Mesenchymal stem cell (in vitro differentiated cells and primary cell): Measurements from ENCODE around the gene PIK3R2.

Experiments
- DNase-seq: peaks from one replicate; pipeline ENCODE4 v3.0.0-alpha.2; 2013
- H2AFZ ChIP-seq: one replicate; pipeline ENCODE4 v1.6.1; 2013; ENCODE audit warnings: low read depth, mild to moderate bottlenecking, control low read depth, inconsistent platforms, low read length, moderate library complexity
- H2AK5ac ChIP-seq: 2 replicates; pipeline ENCODE4 v1.6.1; 2013; ENCODE audit warnings: low read length, moderate library complexity, mild to moderate bottlenecking, inconsistent platforms; ENCODE audit not compliant: severe bottlenecking
- H2BK120ac ChIP-seq: one replicate; pipeline ENCODE4 v1.6.1; 2013; ENCODE audit warnings: low read depth, mild to moderate bottlenecking, inconsistent platforms, low read length, moderate library complexity
- H2BK12ac ChIP-seq, 2 experiments: one replicate each; pipeline ENCODE4 v1.6.1; 2013; ENCODE audit warnings: inconsistent platforms in 2 of 2, low read length in 2 of 2, mild to moderate bottlenecking in 2 of 2, moderate library complexity in 2 of 2, control low read depth in 1 of 2
- H2BK15ac ChIP-seq: one replicate; pipeline ENCODE4 v1.6.1; 2013; ENCODE audit warnings: mild to moderate bottlenecking, low read depth, inconsistent platforms; ENCODE audit not compliant: poor library complexity, severe bottlenecking
- H2BK5ac ChIP-seq: 2 replicates; pipeline ENCODE4 v1.6.1; 2013; ENCODE audit warnings: low read depth, mild to moderate bottlenecking, low read length, control low read depth, inconsistent platforms; ENCODE audit not compliant: poor library complexity, severe bottlenecking
- H3K14ac ChIP-seq, 2 experiments: one replicate each; pipeline ENCODE4 v1.6.1; 2013; ENCODE audit warnings: inconsistent platforms in 2 of 2, low read length in 2 of 2, control low read depth in 1 of 2, mild to moderate bottlenecking in 1 of 2, moderate library complexity in 1 of 2
- H3K18ac ChIP-seq, 2 experiments: one replicate each; pipeline ENCODE4 v1.6.1; 2013; ENCODE audit warnings: inconsistent platforms in 2 of 2, low read length in 2 of 2, control low read depth in 1 of 2, low read depth in 1 of 2, mild to moderate bottlenecking in 1 of 2
- H3K23ac ChIP-seq, 2 experiments: one replicate each; pipeline ENCODE4 v1.6.1; 2013; ENCODE audit warnings: inconsistent platforms in 2 of 2, low read length in 2 of 2, mild to moderate bottlenecking in 2 of 2, moderate library complexity in 2 of 2, control low read depth in 1 of 2
- H3K27ac ChIP-seq: 2 replicates; pipeline ENCODE4 v1.5.1; 2013; ENCODE audit warnings: mild to moderate bottlenecking, moderate library complexity, low read length, control low read depth, inconsistent platforms; ENCODE audit not compliant: poor library complexity, severe bottlenecking
- H3K27me3 ChIP-seq, 2 experiments: 2 replicates each; pipeline versions ENCODE4 v1.6.1 to v1.7.0; 2013; ENCODE audit warnings: low read length in 2 of 2, mild to moderate bottlenecking in 2 of 2, moderate library complexity in 2 of 2, control low read depth in 1 of 2, inconsistent platforms in 1 of 2; ENCODE audit not compliant: control insufficient read depth in 1 of 2, insufficient read depth in 1 of 2
- H3K36me3 ChIP-seq, 2 experiments: 2 replicates each; pipeline versions ENCODE4 v1.6.1 to v1.7.0; 2013; ENCODE audit warnings: low read length in 2 of 2, control low read depth in 1 of 2, inconsistent platforms in 1 of 2, low read depth in 1 of 2, mild to moderate bottlenecking in 1 of 2; ENCODE audit not compliant: insufficient read depth in 2 of 2, control insufficient read depth in 1 of 2
- H3K4ac ChIP-seq, 2 experiments: one replicate each; pipeline ENCODE4 v1.6.1; 2013; ENCODE audit warnings: inconsistent platforms in 2 of 2, low read length in 2 of 2, mild to moderate bottlenecking in 2 of 2, moderate library complexity in 2 of 2, control low read depth in 1 of 2, low read depth in 1 of 2
- H3K4me1 ChIP-seq: 2 replicates; pipeline ENCODE4 v1.6.1; 2013; ENCODE audit warnings: low read depth, low read length, control low read depth; ENCODE audit not compliant: control insufficient read depth, insufficient read depth
- H3K4me2 ChIP-seq: 2 replicates; pipeline ENCODE4 v1.6.1; 2013; ENCODE audit warnings: low read length, mild to moderate bottlenecking, inconsistent platforms; ENCODE audit not compliant: poor library complexity, severe bottlenecking
- H3K4me3 ChIP-seq, 2 experiments: 2 replicates each; pipeline versions ENCODE4 v1.5.1 to v1.7.0; 2013; ENCODE audit warnings: low read length in 2 of 2, mild to moderate bottlenecking in 2 of 2, control low read depth in 1 of 2, low read depth in 1 of 2; ENCODE audit not compliant: insufficient read depth in 1 of 2
- H3K79me1 ChIP-seq: replicated peaks from 2 replicates; pipeline ENCODE4 v1.6.1; 2013; ENCODE audit warnings: mild to moderate bottlenecking, control low read depth, low read length, inconsistent platforms; ENCODE audit not compliant: poor library complexity, severe bottlenecking
- H3K9ac ChIP-seq: 2 replicates; pipeline ENCODE4 v1.7.0; 2013; ENCODE audit warnings: mild to moderate bottlenecking, low read length, moderate library complexity
- H3K9me3 ChIP-seq: 2 replicates; pipeline ENCODE4 v1.7.0; 2013; ENCODE audit warnings: mild to moderate bottlenecking, low read length; ENCODE audit not compliant: control insufficient read depth
- H4K8ac ChIP-seq: one replicate; pipeline ENCODE4 v1.6.1; 2013; ENCODE audit warnings: inconsistent platforms, mild to moderate bottlenecking, low read length, moderate library complexity
- H4K91ac ChIP-seq: one replicate; pipeline ENCODE4 v1.6.1; 2013; ENCODE audit warnings: mild to moderate bottlenecking, low read length, inconsistent platforms
- WGBS: methylation state at CpG from one replicate; pipeline ENCODE4 v1.1.7; 2013; ENCODE audit warnings: mixed read lengths; 5-methylcytosine and 5-hydroxymethylcytosine counted together

The PIK3R2 gene

DNA sequence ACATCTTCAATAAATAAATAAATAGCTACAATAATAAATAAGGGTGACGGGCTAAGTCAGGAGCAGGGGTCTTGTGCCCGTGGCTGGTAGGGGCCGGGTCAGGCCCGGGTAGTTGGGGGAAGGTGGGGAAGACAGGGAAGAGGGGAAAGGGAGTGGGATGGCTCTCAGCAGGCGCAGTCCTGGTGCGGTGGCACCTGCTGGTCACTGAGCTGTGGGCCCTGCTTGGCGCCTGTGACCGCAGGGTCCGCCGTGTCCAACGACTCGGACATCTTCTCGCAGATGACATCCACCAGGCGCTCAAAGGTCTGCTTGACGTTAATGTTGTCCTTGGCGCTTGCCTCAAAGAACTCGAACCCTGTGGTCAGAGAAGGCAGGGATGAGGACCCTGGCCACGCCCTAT lies 44.3 kb downstream of the PIK3R2 start:
- Histone ChIP-seq H2BK15ac (no peak overlapping the region), H3K36me3 (peaks cover 47 to 49% of the 10 kb centered on the region in 2 experiments), H2BK12ac (no peak overlapping the region), H2BK120ac (no peak overlapping the region), H3K9ac (no peak overlapping the region), H3K79me1 (peaks cover 14% of the 10 kb centered on the region), H3K4ac (no peak overlapping the region), H3K4me3 (no peak overlapping the region), H3K9me3 (no peaks in the 10 kb centered on the region), H2AFZ (no peak overlapping the region), H3K23ac (no peak overlapping the region), H3K14ac (no peak overlapping the region), H3K18ac (no peak overlapping the region), H4K91ac (no peak overlapping the region), H2AK5ac (no peak overlapping the region), H3K27ac (no peak overlapping the region), H2BK5ac (no peak overlapping the region), H4K8ac (no peak overlapping the region), H3K4me2 (no peak overlapping the region), H3K4me1 (peaks cover 17% of the 10 kb centered on the region), H3K27me3 (no peaks in the 10 kb centered on the region)
- WGBS: 94% methylated on average over 18 of the region's 18 CpGs
- no peak for DNase-seq

DNA sequence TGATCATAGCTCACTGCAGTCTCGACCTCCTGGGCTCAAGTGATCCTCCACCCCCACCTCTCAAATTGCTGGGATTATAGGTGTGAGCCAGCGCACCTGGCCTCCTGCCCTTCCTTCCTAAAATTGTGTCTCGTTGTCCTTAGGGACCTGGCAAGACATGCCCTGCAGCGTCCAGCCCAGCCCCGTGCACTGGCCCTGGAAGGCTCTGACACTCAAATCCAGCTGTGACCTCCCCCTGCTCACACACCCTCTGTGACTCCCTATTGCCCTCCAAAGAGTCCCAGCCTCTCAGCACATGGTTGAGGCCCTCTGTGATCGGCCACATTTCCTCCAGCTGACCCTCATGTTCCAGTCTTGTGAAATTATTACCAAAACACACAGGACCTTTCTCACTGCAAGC lies 45.0 kb downstream of the PIK3R2 start:
- H3K4me3 ChIP-seq: no peak overlapping the region
- no peak overlapping the region for H3K4ac ChIP-seq
- H3K27me3 ChIP-seq: no peaks in the 10 kb centered on the region
- no peak overlapping the region for H3K14ac ChIP-seq
- no peak overlapping the region for H3K23ac ChIP-seq
- peaks cover 18% of the 10 kb centered on the region for H3K4me1 ChIP-seq
- H3K9ac ChIP-seq: no peak overlapping the region
- H4K8ac ChIP-seq: no peak overlapping the region
- H2BK12ac ChIP-seq: no peak overlapping the region
- H2BK120ac ChIP-seq: no peak overlapping the region
- H3K79me1 ChIP-seq: peaks cover 17% of the 10 kb centered on the region
- H2BK5ac ChIP-seq: no peak overlapping the region
- H3K27ac ChIP-seq: no peak overlapping the region
- no peaks in the 10 kb centered on the region for H3K9me3 ChIP-seq
- 85% methylated on average over 6 of the region's 6 CpGs for WGBS
- DNase-seq: no peak
- H3K18ac ChIP-seq: no peak overlapping the region
- no peak overlapping the region for H3K4me2 ChIP-seq
- no peak overlapping the region for H4K91ac ChIP-seq
- no peak overlapping the region for H2AFZ ChIP-seq
- H2AK5ac ChIP-seq: no peak overlapping the region
- peaks cover 48 to 52% of the 10 kb centered on the region in 2 experiments for H3K36me3 ChIP-seq
- no peak overlapping the region for H2BK15ac ChIP-seq

DNA sequence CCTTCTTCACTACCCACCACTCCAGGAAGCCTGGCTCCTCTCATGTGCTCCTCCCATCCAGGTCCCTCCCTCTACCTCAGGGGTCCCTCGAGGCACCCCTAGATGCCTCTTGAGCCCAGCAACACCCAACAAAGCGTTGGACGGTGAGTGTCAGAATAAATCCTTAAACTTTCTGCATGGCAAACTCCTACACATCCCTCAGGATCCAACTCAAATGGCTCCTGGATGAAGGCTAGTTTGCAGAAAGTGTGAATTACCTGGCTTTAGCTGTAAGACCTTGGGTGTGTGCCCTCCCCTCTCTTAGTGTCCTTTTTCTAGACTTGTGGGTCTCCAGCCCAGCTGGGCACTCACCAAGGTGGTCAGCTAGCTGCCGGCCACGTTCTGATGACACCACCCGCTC lies 45.4 kb downstream of the PIK3R2 start:
- Histone ChIP-seq H3K27me3 (no peaks in the 10 kb centered on the region), H3K4me3 (no peak overlapping the region), H4K91ac (no peak overlapping the region), H3K79me1 (peaks cover 21% of the 10 kb centered on the region), H3K27ac (no peak overlapping the region), H3K14ac (no peak overlapping the region), H3K36me3 (peaks cover 48 to 52% of the 10 kb centered on the region in 2 experiments), H2BK120ac (no peak overlapping the region), H3K9ac (no peak overlapping the region), H2BK15ac (no peak overlapping the region), H3K23ac (no peak overlapping the region), H2BK12ac (no peak overlapping the region), H3K18ac (no peak overlapping the region), H3K9me3 (no peaks in the 10 kb centered on the region), H4K8ac (no peak overlapping the region), H2BK5ac (no peak overlapping the region), H2AFZ (no peak overlapping the region), H2AK5ac (no peak overlapping the region), H3K4ac (no peak overlapping the region), H3K4me1 (peaks cover 23% of the 10 kb centered on the region), H3K4me2 (no peak overlapping the region)
- no peak for DNase-seq
- WGBS: 83% methylated on average over 3 of the region's 6 CpGs

DNA sequence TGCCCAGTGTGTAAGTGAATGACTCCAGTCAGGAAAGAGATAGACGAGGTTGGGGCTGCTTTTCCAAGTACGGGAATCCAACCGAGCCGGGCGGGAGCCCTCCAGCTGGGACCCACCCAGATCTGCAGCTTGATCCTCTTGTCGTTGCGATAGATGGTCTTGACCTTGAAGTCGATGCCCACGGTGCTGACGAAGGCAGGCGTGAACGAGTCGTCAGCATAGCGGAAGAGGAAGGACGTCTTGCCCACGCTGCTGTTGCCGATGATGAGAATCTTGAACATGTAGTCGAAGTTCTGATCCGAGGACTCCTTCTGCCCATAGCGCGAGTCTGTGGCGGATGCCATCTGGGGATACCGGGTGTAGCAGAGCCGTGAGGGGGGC lies 49.4 kb downstream of the PIK3R2 start:
- H3K4me2 ChIP-seq: no peak overlapping the region
- 96% methylated on average over 24 of the region's 24 CpGs for WGBS
- no peak overlapping the region for H2BK5ac ChIP-seq
- H3K9me3 ChIP-seq: no peaks in the 10 kb centered on the region
- no peak overlapping the region for H2BK12ac ChIP-seq
- H2AK5ac ChIP-seq: no peak overlapping the region
- no peak overlapping the region for H3K4ac ChIP-seq
- H3K23ac ChIP-seq: no peak overlapping the region
- no peak overlapping the region for H3K14ac ChIP-seq
- peak overlapping the region in 1 of 2 experiments; percentile 96 for H3K4me3 ChIP-seq
- no peak overlapping the region for H4K8ac ChIP-seq
- H3K4me1 ChIP-seq: peaks cover 17% of the 10 kb centered on the region
- peak overlapping the region; percentile 83 for H3K9ac ChIP-seq
- no peak overlapping the region for H3K18ac ChIP-seq
- H3K36me3 ChIP-seq: peaks cover 27 to 36% of the 10 kb centered on the region in 2 experiments
- no peak overlapping the region for H2BK15ac ChIP-seq
- H3K27ac ChIP-seq: no peak overlapping the region
- DNase-seq: no peak
- H3K79me1 ChIP-seq: peaks cover 11% of the 10 kb centered on the region
- H2BK120ac ChIP-seq: no peak overlapping the region
- no peaks in the 10 kb centered on the region for H3K27me3 ChIP-seq
- H4K91ac ChIP-seq: no peak overlapping the region
- H2AFZ ChIP-seq: no peak overlapping the region
